ENCODE measurements around the gene PNPLA1.

Gene PNPLA1

GRCh38 chr6:36349240-36349639 is 79.4 kb downstream of the PNPLA1 start:
- no peak overlapping the region for H2AFZ ChIP-seq (ENCODE audit: low read length)
- DNase-seq: peak; percentile 82
- H3K79me2 ChIP-seq (ENCODE audit: low read length): no peaks in the 10 kb centered on the region
- no peaks in the 10 kb centered on the region for H3K9me3 ChIP-seq (replicated peaks; ENCODE audit: insufficient read depth, low read length)
- no peaks in the 10 kb centered on the region for H3F3A ChIP-seq (ENCODE audit: insufficient read depth, low read length)
- H3K4me3 ChIP-seq (ENCODE audit: low read length): no peak overlapping the region
- H3K27me3 ChIP-seq (replicated peaks; ENCODE audit: insufficient read depth, low read length): no peaks in the 10 kb centered on the region
- peak overlapping the region; percentile 19; the same call in 1 of the 2 replicates for H3K27ac ChIP-seq (ENCODE audit: low read length)
- no peaks in the 10 kb centered on the region for H3K9me2 ChIP-seq (replicated peaks; ENCODE audit: insufficient read depth, low read length)
- no peaks in the 10 kb centered on the region for H4K20me1 ChIP-seq (ENCODE audit: insufficient read depth, low read length)
- H3K36me3 ChIP-seq (replicated peaks; ENCODE audit: insufficient read depth, low read length): no peaks in the 10 kb centered on the region
- H3K9ac ChIP-seq (ENCODE audit: low read length): no peak overlapping the region
- TF ChIP-seq EZH2phosphoT487 (IDR thresholded peaks at IDR 0.05; ENCODE audit: low read length) (no peak), EZH2 (optimal IDR thresholded peaks at IDR 0.05; ENCODE audit: low read depth, low read length) (no peak), CTCF (IDR thresholded peaks at IDR 0.05; ENCODE audit: low read length) (no peak)
- peaks cover 8% of the 10 kb centered on the region; the same call in 1 of the 2 replicates for H3K4me1 ChIP-seq (ENCODE audit: low read length)
- H3K4me2 ChIP-seq (ENCODE audit: low read depth, low read length): 0 out of 2 replicates have a peak overlapping the region, but pooled peaks have one; percentile 11

DNA sequence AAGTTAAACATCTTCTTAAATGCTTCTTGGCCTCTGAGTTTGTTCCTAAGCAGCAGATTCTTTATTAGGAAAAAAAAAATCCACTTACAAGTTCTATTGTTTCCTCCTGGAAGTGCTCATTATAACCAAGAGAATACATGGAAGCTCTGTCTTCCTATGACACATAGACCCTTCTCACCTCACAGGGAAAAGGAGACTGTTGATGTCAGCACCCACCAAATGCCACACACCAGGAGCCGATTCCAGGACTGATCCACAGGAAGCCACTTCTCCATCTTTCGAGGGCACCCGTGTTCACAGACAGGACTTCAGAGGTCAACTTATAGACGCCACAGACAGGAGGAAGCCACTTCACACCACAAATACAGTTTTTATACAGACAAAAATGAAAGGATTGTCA is 80.2 kb downstream of the PNPLA1 start:
- TF ChIP-seq EZH2 (optimal IDR thresholded peaks at IDR 0.05; ENCODE audit: low read depth, low read length) (no peak), CTCF (IDR thresholded peaks at IDR 0.05; ENCODE audit: low read length) (no peak), EZH2phosphoT487 (IDR thresholded peaks at IDR 0.05; ENCODE audit: low read length) (no peak)
- Histone ChIP-seq H3K27me3 (replicated peaks; ENCODE audit: insufficient read depth, low read length) (no peaks in the 10 kb centered on the region), H3K4me1 (ENCODE audit: low read length) (peaks cover 8% of the 10 kb centered on the region; the same call in 1 of the 2 replicates), H3K9ac (ENCODE audit: low read length) (no peak overlapping the region), H4K20me1 (ENCODE audit: insufficient read depth, low read length) (no peaks in the 10 kb centered on the region), H3K79me2 (ENCODE audit: low read length) (no peaks in the 10 kb centered on the region), H3K4me3 (ENCODE audit: low read length) (no peak overlapping the region), H3F3A (ENCODE audit: insufficient read depth, low read length) (no peaks in the 10 kb centered on the region), H3K9me2 (replicated peaks; ENCODE audit: insufficient read depth, low read length) (no peaks in the 10 kb centered on the region), H3K9me3 (replicated peaks; ENCODE audit: insufficient read depth, low read length) (no peaks in the 10 kb centered on the region), H3K27ac (ENCODE audit: low read length) (no peak overlapping the region), H2AFZ (ENCODE audit: low read length) (no peak overlapping the region), H3K36me3 (replicated peaks; ENCODE audit: insufficient read depth, low read length) (no peaks in the 10 kb centered on the region), H3K4me2 (ENCODE audit: low read depth, low read length) (no peak overlapping the region)
- no peak for DNase-seq

- Histone ChIP-seq H3K4me3 (ENCODE audit: low read length) (no peak overlapping the region), H3F3A (ENCODE audit: insufficient read depth, low read length) (no peaks in the 10 kb centered on the region), H3K4me1 (ENCODE audit: low read length) (peaks cover 8% of the 10 kb centered on the region; the same call in 1 of the 2 replicates), H3K79me2 (ENCODE audit: low read length) (no peaks in the 10 kb centered on the region), H3K27ac (ENCODE audit: low read length) (no peak overlapping the region), H3K36me3 (replicated peaks; ENCODE audit: insufficient read depth, low read length) (no peaks in the 10 kb centered on the region), H3K9me2 (replicated peaks; ENCODE audit: insufficient read depth, low read length) (no peaks in the 10 kb centered on the region), H3K27me3 (replicated peaks; ENCODE audit: insufficient read depth, low read length) (no peaks in the 10 kb centered on the region), H3K9me3 (replicated peaks; ENCODE audit: insufficient read depth, low read length) (no peaks in the 10 kb centered on the region), H3K9ac (ENCODE audit: low read length) (no peak overlapping the region), H2AFZ (ENCODE audit: low read length) (no peak overlapping the region), H3K4me2 (ENCODE audit: low read depth, low read length) (no peak overlapping the region), H4K20me1 (ENCODE audit: insufficient read depth, low read length) (no peaks in the 10 kb centered on the region)
- no peak for DNase-seq
- no peak for TF ChIP-seq EZH2phosphoT487 (IDR thresholded peaks at IDR 0.05; ENCODE audit: low read length)
- TF ChIP-seq CTCF (IDR thresholded peaks at IDR 0.05; ENCODE audit: low read length): no peak
- no peak for TF ChIP-seq EZH2 (optimal IDR thresholded peaks at IDR 0.05; ENCODE audit: low read depth, low read length)
Observed at GRCh38 chr6:36350681-36351571, 81.1 kb downstream of the PNPLA1 start.
